ENCODE results near the gene OR5B21.

The OR5B21 gene

DNA sequence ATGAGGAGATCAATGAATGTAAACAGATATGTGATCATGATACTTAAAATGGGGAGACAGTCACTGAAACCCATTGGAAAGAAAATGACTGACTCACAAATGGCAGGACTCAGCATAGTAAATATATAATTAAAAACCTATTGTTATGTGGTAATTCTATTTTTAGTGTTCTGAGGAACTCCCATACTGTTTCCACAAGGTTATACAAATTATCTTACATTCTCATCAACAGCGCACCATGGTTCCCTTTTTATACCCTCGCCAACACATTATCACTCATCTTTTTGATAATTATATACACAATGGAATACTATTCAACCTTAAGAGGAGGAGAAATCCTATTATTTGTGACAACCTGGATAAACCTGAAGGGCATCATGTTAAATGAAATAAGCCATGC, 17.1 kb downstream of the OR5B21 start:
- no peak for DNase-seq

DNA sequence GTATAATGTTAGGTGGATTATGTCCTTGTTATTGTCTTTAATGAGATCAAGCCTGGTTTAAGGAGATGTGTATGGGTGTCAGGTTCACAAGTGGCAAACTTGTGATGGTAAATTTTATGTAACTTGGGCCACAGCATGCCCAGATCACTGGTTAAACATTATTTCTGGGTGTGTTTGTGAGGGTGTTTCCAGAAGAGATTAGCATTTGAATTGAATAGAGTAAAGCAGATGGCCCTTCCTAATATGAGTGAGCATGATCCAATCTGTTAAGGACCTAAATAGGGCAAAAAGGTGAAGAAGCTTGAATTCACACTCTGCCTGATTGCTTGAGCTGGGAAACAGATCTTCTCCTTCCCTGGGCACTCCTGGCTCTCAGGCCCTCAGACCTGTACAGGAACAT, 20.7 kb downstream of the OR5B21 start:
- DNase-seq, result no peak

DNA sequence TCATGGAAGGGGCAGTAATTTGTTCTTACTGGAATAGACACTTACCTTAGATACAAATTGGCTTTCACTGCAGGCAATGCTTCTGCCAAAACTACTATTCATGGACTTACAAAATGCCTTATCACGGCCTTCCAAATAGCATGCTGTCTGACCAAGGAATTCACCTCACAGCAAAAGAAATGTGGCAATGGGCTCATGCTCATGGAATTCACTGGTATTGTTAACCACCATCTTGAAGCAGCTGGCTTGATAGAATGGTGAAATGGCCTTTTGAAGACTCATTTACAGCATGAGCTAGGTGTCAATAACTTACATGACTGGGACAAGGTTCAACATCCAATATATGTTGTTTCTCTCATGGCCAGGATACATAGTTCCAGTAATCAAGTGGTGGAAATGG, 21.9 kb downstream of the OR5B21 start:
- no peak for DNase-seq

DNA sequence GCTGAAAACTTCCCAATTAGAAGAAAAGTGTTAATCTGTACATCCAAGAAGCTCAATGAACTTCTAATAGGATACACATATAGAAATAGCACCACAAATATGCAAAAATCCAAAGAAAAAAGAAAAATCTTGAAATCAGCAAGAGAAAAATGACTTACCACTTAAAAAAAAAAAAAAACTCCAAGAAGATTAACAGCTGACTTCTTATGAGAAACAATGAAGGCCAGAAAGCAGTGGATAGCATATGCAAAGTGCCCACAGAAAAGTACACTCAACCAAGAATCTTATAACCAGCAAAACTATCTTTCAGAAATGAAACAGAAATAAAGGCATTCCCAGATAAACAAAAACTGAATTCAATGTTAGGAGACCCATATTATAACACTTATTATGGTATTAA, 36.0 kb downstream of the OR5B21 start:
- DNase-seq, result no peak

DNA sequence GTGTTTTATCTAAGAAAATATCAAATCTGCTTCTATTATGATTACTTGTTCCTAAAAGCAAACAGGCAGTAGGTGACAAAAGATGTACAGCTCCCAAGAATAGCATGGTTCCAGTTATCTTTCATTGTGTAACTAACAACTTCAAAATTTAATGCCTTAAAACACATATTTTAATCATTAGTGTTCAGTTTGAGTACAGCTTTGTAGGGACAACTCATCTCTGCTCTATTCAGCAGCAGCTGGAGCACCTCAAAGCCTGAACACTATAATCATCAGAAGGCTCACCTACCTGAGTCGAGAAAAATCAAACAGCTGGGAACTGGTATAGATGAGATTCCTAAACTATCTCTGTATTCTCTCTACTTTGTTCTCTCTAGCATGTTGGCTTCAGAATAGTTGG, 41.6 kb downstream of the OR5B21 start:
- no peak for DNase-seq

DNA sequence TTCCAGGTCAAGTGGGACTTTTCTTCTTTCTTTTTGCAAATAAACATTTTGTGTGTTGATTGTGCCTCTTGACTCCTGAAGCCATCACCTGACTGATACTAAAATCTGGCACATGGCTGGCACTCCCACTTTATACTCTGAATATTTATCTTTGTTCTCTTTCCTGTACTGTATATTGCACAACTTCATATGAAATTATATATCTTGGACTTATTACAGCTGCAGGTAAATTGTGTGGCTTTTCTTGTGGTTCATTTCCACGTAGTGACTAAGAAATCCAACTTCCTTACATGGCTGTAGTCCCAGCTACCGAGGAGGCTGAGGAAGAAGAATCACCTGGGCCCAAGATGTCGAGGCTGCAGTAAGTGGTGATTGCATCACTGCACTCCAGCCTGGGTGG, 42.2 kb downstream of the OR5B21 start:
- no peak for DNase-seq
